ENCODE data around the gene MRAP. TPM values are rescaled to one million over a fixed set of nuclear protein-coding genes. Genes with fewer than 3 reads are reported as not detected.

Gene MRAP
- total RNA-seq, 1 donor from 2014 or later = 0.46 TPM

GRCh38 chr21:32336711-32337110, 38.1 kb downstream of the MRAP start:
- DNase-seq (no peak), ATAC-seq (no peak)
- H3K27ac ChIP-seq = no peak overlapping the region
- TF ChIP-seq CTCF (IDR thresholded peaks at IDR 0.05) = no peak
- H3K4me1 ChIP-seq = no peaks in the 10 kb centered on the region
- H3K36me3 ChIP-seq = peaks cover 85% of the 10 kb centered on the region
- no peaks in the 10 kb centered on the region for H3K9me3 ChIP-seq
- H3K27me3 ChIP-seq = no peaks in the 10 kb centered on the region
- intact Hi-C loops (cut with DNase I) = no loop called here
- no peak overlapping the region for H3K4me3 ChIP-seq

- DNase-seq (no peak), ATAC-seq (peak; percentile 18)
- intact Hi-C loops (cut with DNase I) = no loop called here
- Histone ChIP-seq H3K4me3 (no peak overlapping the region), H3K27ac (no peak overlapping the region), H3K4me1 (no peaks in the 10 kb centered on the region), H3K9me3 (no peaks in the 10 kb centered on the region), H3K36me3 (peaks cover 84% of the 10 kb centered on the region), H3K27me3 (no peaks in the 10 kb centered on the region)
- TF ChIP-seq CTCF (IDR thresholded peaks at IDR 0.05) = no peak
Measured at GRCh38 chr21:32337206-32337605, 38.6 kb downstream of the MRAP start.

GRCh38 chr21:32338209-32338921, 39.7 kb downstream of the MRAP start:
- no peak for TF ChIP-seq CTCF (IDR thresholded peaks at IDR 0.05)
- Histone ChIP-seq H3K4me1 (no peaks in the 10 kb centered on the region), H3K36me3 (peaks cover 84% of the 10 kb centered on the region), H3K27me3 (no peaks in the 10 kb centered on the region), H3K4me3 (no peak overlapping the region), H3K9me3 (no peaks in the 10 kb centered on the region), H3K27ac (no peak overlapping the region)
- ATAC-seq = no peak
- intact Hi-C loops (cut with DNase I) = no loop called here
- DNase-seq = no peak

- H3K9me3 ChIP-seq = no peaks in the 10 kb centered on the region
- intact Hi-C loops (cut with DNase I) = no loop called here
- ATAC-seq (no peak), DNase-seq (no peak)
- no peak overlapping the region for H3K27ac ChIP-seq
- H3K36me3 ChIP-seq = peaks cover 84% of the 10 kb centered on the region
- no peak overlapping the region for H3K4me3 ChIP-seq
- no peaks in the 10 kb centered on the region for H3K4me1 ChIP-seq
- TF ChIP-seq CTCF (IDR thresholded peaks at IDR 0.05) = no peak
- no peaks in the 10 kb centered on the region for H3K27me3 ChIP-seq
Measured at GRCh38 chr21:32340863-32341848, 42.5 kb downstream of the MRAP start.

- Histone ChIP-seq H3K4me1 (no peaks in the 10 kb centered on the region), H3K4me3 (no peak overlapping the region), H3K27ac (no peak overlapping the region), H3K36me3 (peaks cover 97% of the 10 kb centered on the region), H3K27me3 (no peaks in the 10 kb centered on the region), H3K9me3 (no peaks in the 10 kb centered on the region)
- no peak for DNase-seq
- TF ChIP-seq CTCF (IDR thresholded peaks at IDR 0.05) = no peak
- ATAC-seq = no peak
- intact Hi-C loops (cut with DNase I) = no loop called here
Measured at GRCh38 chr21:32346951-32347350, 48.3 kb downstream of the MRAP start.
